Panc1 (cell line): ENCODE results near the gene GALNT9. TPM values are rescaled to one million over a fixed set of nuclear protein-coding genes. Genes with fewer than 3 reads are reported as not detected.

Experiments
- ATAC-seq: fragments of 200-7000 bp; cut with Tn5 transposase; 2 replicates; pipeline ENCODE4 v1.9.1; 2020; ENCODE audit warnings: mild to moderate bottlenecking, moderate library complexity
- BruUV-seq: library from RNA; stranded (reverse); fragments of 400-500 nt; replicated peaks from 2 replicates; lab custom pipeline; 2021; lab: Mats Ljungman, UMichigan
- CTCF ChIA-PET: fragments of 300-600 bp; sonication (Branson Sonifier 250); formaldehyde crosslinking; loops from one replicate; lab custom pipeline; 2022; ENCODE audit warnings: antibody characterized with exemption; lab: Charles Lee
- POLR2A ChIA-PET: fragments of 300-600 bp; sonication (Branson Sonifier 250); formaldehyde crosslinking; loops from one replicate; lab custom pipeline; 2022; ENCODE audit warnings: antibody characterized with exemption; lab: Charles Lee
- DNase-seq: peaks from one replicate; pipeline ENCODE4 v3.0.0-alpha.2; 2010; ENCODE audit warnings: low read depth, low spot score
- H3K27ac ChIP-seq: 2 replicates; pipeline ENCODE4 v1.5.1; 2011; ENCODE audit warnings: mild to moderate bottlenecking, low read length, inconsistent platforms
- H3K27me3 ChIP-seq: fragments of 200-500 bp; sonication (Bioruptor generic); 2 replicates; pipeline ENCODE4 v1.6.0; 2014; ENCODE audit warnings: low read length, inconsistent platforms; ENCODE audit not compliant: control insufficient read depth, insufficient read depth
- H3K36me3 ChIP-seq: fragments of 200-500 bp; sonication (Bioruptor generic); 2 replicates; pipeline ENCODE4 v1.5.1; 2014; ENCODE audit warnings: inconsistent platforms, mild to moderate bottlenecking, low read length, moderate library complexity; ENCODE audit not compliant: control insufficient read depth, insufficient read depth
- H3K4me1 ChIP-seq: 2 replicates; pipeline ENCODE4 v1.5.1; 2011; ENCODE audit warnings: inconsistent platforms, mild to moderate bottlenecking, low read length, moderate library complexity; ENCODE audit not compliant: control insufficient read depth, insufficient read depth
- H3K4me3 ChIP-seq, 2 experiments: 2 replicates each; pipeline ENCODE4 v1.5.1; 2011 to 2012; ENCODE audit warnings: low read depth in 2 of 2, low read length in 2 of 2, mild to moderate bottlenecking in 2 of 2, inconsistent platforms in 1 of 2, moderate library complexity in 1 of 2
- H3K9me3 ChIP-seq: fragments of 200-500 bp; sonication (Bioruptor generic); 2 replicates; pipeline ENCODE4 v1.5.1; 2014; ENCODE audit warnings: low read depth, mild to moderate bottlenecking, inconsistent platforms, low read length, moderate library complexity; ENCODE audit not compliant: control insufficient read depth, insufficient read depth
- POLR2AphosphoS5 ChIP-seq: IDR thresholded peaks from 2 replicates; pipeline ENCODE4 v1.6.1; 2012; ENCODE audit warnings: mild to moderate bottlenecking, low read depth, low read length, moderate library complexity
- REST ChIP-seq, 2 experiments: IDR thresholded peaks; 2 replicates each; pipeline ENCODE4 v1.6.1; 2011 to 2012; ENCODE audit warnings: low read depth in 2 of 2, control low read depth in 1 of 2, low read length in 1 of 2, mild to moderate bottlenecking in 1 of 2, moderate library complexity in 1 of 2; ENCODE audit not compliant: insufficient read depth in 1 of 2
- SIN3A ChIP-seq: IDR thresholded peaks from 2 replicates; pipeline ENCODE4 v1.6.1; 2012; ENCODE audit warnings: low read depth, mild to moderate bottlenecking, low read length, moderate library complexity, borderline replicate concordance; ENCODE audit not compliant: insufficient read depth
- TCF7L2 ChIP-seq: IDR thresholded peaks from 2 replicates; pipeline ENCODE4 v1.6.1; 2011; ENCODE audit warnings: mild to moderate bottlenecking, low read depth, low read length, inconsistent platforms
- in situ Hi-C: cut with HindIII; loops from 2 replicates; pipeline ENCODE4 v1.10.0; 2016; ENCODE audit warnings: low sequenced_read_pairs, low pct_unique_long_range_greater_than_20kb
- intact Hi-C: fragments of 100-400 bp; cut with micrococcal nuclease; formaldehyde crosslinking; loops from one replicate; pipeline ENCODE4 v1.10.0; 2022; ENCODE audit not compliant: unreplicated experiment
- total RNA-seq: library from RNA; stranded (reverse); gene quantifications from one replicate; pipeline ENCODE4 v1.2.1, GENCODE V29; 2021; ENCODE audit not compliant: unreplicated experiment
- TF ChIP-seq, protein P1 (sequence below): fragments of 450-650 bp; IDR thresholded peaks from 2 replicates; pipeline ENCODE4 v1.5.1; 2017; ENCODE audit warnings: mild to moderate bottlenecking

The GALNT9 gene
- total RNA-seq, 1 experiment from 2014 or later, result 0.33 TPM

GRCh38 chr12:132161036-132161781 is 168.2 kb downstream of the GALNT9 start:
- ATAC-seq (peak; percentile 4; the same call in 1 of the 2 replicates), DNase-seq (no peak)
- H3K27ac ChIP-seq, result no peak overlapping the region
- H3K4me1 ChIP-seq, result peaks cover 5% of the 10 kb centered on the region; the same call in 1 of the 2 replicates
- intact Hi-C loops (no loop called here), in situ Hi-C loops (no loop called here)
- H3K36me3 ChIP-seq, result no peaks in the 10 kb centered on the region
- H3K9me3 ChIP-seq, result no peaks in the 10 kb centered on the region
- H3K4me3 ChIP-seq, result no peak overlapping the region
- no peaks in the 10 kb centered on the region for H3K27me3 ChIP-seq
- POLR2A ChIA-PET, result interaction anchor here (0.6 kb wide), 2 partner anchors 17 to 28 kb away, joined by 3 to 4 read pairs; no protein-coding TSS in a partner anchor
- BruUV-seq, result no TSS peak
- TF ChIP-seq, protein P1, sequence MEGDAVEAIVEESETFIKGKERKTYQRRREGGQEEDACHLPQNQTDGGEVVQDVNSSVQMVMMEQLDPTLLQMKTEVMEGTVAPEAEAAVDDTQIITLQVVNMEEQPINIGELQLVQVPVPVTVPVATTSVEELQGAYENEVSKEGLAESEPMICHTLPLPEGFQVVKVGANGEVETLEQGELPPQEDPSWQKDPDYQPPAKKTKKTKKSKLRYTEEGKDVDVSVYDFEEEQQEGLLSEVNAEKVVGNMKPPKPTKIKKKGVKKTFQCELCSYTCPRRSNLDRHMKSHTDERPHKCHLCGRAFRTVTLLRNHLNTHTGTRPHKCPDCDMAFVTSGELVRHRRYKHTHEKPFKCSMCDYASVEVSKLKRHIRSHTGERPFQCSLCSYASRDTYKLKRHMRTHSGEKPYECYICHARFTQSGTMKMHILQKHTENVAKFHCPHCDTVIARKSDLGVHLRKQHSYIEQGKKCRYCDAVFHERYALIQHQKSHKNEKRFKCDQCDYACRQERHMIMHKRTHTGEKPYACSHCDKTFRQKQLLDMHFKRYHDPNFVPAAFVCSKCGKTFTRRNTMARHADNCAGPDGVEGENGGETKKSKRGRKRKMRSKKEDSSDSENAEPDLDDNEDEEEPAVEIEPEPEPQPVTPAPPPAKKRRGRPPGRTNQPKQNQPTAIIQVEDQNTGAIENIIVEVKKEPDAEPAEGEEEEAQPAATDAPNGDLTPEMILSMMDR, result no peak
- TF ChIP-seq SIN3A (no peak), TCF7L2 (no peak), REST (IDR thresholded peaks at IDR 0.05; ENCODE audit: insufficient read depth in 1 of 2, low read depth in 2 of 2, low read length in 1 of 2) (no peak), POLR2AphosphoS5 (no peak)
- CTCF ChIA-PET, result interaction anchor here (0.6 to 1.5 kb wide), 3 partner anchors 253 to 362 kb away, joined by 4 to 11 read pairs (median 5); no protein-coding TSS in a partner anchor

GRCh38 chr12:132160601-132161035 is 168.8 kb downstream of the GALNT9 start:
- H3K36me3 ChIP-seq, result no peaks in the 10 kb centered on the region
- ATAC-seq, result peak; percentile 14; the same call in 1 of the 2 replicates
- CTCF ChIA-PET, result interaction anchor here (0.7 to 1.5 kb wide), 2 partner anchors 253 to 363 kb away, joined by 5 to 11 read pairs; no protein-coding TSS in a partner anchor
- intact Hi-C loops (no loop called here), in situ Hi-C loops (no loop called here)
- no peaks in the 10 kb centered on the region for H3K9me3 ChIP-seq
- peaks cover 5% of the 10 kb centered on the region; the same call in 1 of the 2 replicates for H3K4me1 ChIP-seq
- no TSS peak for BruUV-seq
- H3K4me3 ChIP-seq, result no peak overlapping the region
- no peak for TF ChIP-seq REST (IDR thresholded peaks at IDR 0.05; ENCODE audit: insufficient read depth in 1 of 2, low read depth in 2 of 2, low read length in 1 of 2)
- no peak for TF ChIP-seq POLR2AphosphoS5
- no peak for TF ChIP-seq SIN3A
- no peak for TF ChIP-seq TCF7L2
- TF ChIP-seq, protein P1, result no peak
- H3K27ac ChIP-seq, result no peak overlapping the region
- DNase-seq, result no peak
- POLR2A ChIA-PET, result interaction anchor here (0.6 kb wide), 1 partner anchor 29 kb away, joined by 4 read pairs; no protein-coding TSS in a partner anchor
- H3K27me3 ChIP-seq, result no peaks in the 10 kb centered on the region
